HCT116 (cell line): Measurements from ENCODE around the gene THAP11. TPM values are rescaled to one million over a fixed set of nuclear protein-coding genes. Genes with fewer than 3 reads are reported as not detected.

Experiments used
- ATAC-seq: fragments of 200-7000 bp; cut with Tn5 transposase; 2 replicates; pipeline ENCODE4 v1.9.1; 2020; ENCODE audit warnings: mild to moderate bottlenecking, moderate library complexity
- BruUV-seq: library from RNA; stranded (reverse); fragments of 400-500 nt; replicated peaks from 2 replicates; lab custom pipeline; 2021; lab: Mats Ljungman, UMichigan
- CTCF ChIA-PET: fragments of 300-600 bp; sonication (Branson Sonifier 250); formaldehyde crosslinking; loops from one replicate; lab custom pipeline; 2021; ENCODE audit warnings: antibody characterized with exemption; lab: Charles Lee
- POLR2A ChIA-PET: fragments of 300-600, 350-600 bp; sonication (Branson Sonifier 250); formaldehyde crosslinking; loops from one replicate; lab custom pipeline; 2021; ENCODE audit warnings: antibody characterized with exemption; lab: Charles Lee
- RAD21 ChIA-PET, 2 experiments: fragments of 300-600 bp; sonication (Branson Sonifier 250); formaldehyde crosslinking; loops; one replicate each; lab custom pipeline; 2023; ENCODE audit warnings: low total read pairs in 2 of 2; ENCODE audit not compliant: uncharacterized antibody in 2 of 2, unreplicated experiment in 2 of 2, low non-redundant PET in 1 of 2; lab: Charles Lee
- DNase-seq: peaks from one replicate; pipeline ENCODE4 v3.0.0-alpha.2; 2010; ENCODE audit warnings: low read depth, low spot score
- H2AFZ ChIP-seq: fragments of 200-600 bp; shearing (Covaris generic), sonication (generic); 2 replicates; pipeline ENCODE4 v1.6.1; 2017; ENCODE audit warnings: low read depth, mixed run types, mixed read lengths, antibody characterized with exemption, low read length; ENCODE audit not compliant: poor library complexity, severe bottlenecking
- H3K27ac ChIP-seq: 2 replicates; pipeline ENCODE4 v1.5.1; 2012; ENCODE audit warnings: low read depth, low read length
- H3K27me3 ChIP-seq: fragments of 200-600 bp; sonication (generic); 2 replicates; pipeline ENCODE4 v1.6.1; 2016; ENCODE audit warnings: mixed run types, low read length, mixed read lengths; ENCODE audit not compliant: insufficient read depth
- H3K36me3 ChIP-seq, 2 experiments: fragments of 200-500 bp in 1 of 2; fragments of 200-600 bp in 1 of 2; sonication (Bioruptor generic) in 1 of 2; sonication (generic) in 1 of 2; 2 replicates each; pipeline versions ENCODE4 v1.5.1 to v1.6.1; 2014 to 2016; ENCODE audit warnings: low read length in 2 of 2, inconsistent platforms in 1 of 2, mixed read lengths in 1 of 2, mixed run types in 1 of 2; ENCODE audit not compliant: insufficient read depth in 2 of 2, control insufficient read depth in 1 of 2
- H3K4me1 ChIP-seq, 2 experiments: fragments of 200-600 bp in 1 of 2; sonication (generic) in 1 of 2; 2 replicates each; pipeline versions ENCODE4 v1.5.1 to v1.6.1; 2012 to 2017; ENCODE audit warnings: low read length in 2 of 2, inconsistent platforms in 1 of 2, mild to moderate bottlenecking in 1 of 2, mixed read lengths in 1 of 2, mixed run types in 1 of 2, moderate library complexity in 1 of 2; ENCODE audit not compliant: insufficient read depth in 2 of 2, control insufficient read depth in 1 of 2
- H3K4me2 ChIP-seq: fragments of 200-600 bp; sonication (generic); 2 replicates; pipeline ENCODE4 v1.6.1; 2017; ENCODE audit warnings: mixed run types, low read length, mixed read lengths
- H3K4me3 ChIP-seq, 2 experiments: fragments of 200-600 bp in 1 of 2; sonication (generic) in 1 of 2; replicated peaks in 1 of 2; 2 replicates each; pipeline ENCODE4 v1.5.1; 2011 to 2016; ENCODE audit warnings: low read length in 2 of 2, control low read depth in 1 of 2, low read depth in 1 of 2, mild to moderate bottlenecking in 1 of 2, mixed read lengths in 1 of 2, mixed run types in 1 of 2
- H3K79me2 ChIP-seq: fragments of 200-600 bp; sonication (generic); 2 replicates; pipeline ENCODE4 v1.6.1; 2017; ENCODE audit warnings: mild to moderate bottlenecking, mixed run types, low read length, moderate library complexity, mixed read lengths; ENCODE audit not compliant: insufficient read depth
- H3K9ac ChIP-seq: fragments of 200-600 bp; sonication (generic); 2 replicates; pipeline ENCODE4 v1.6.1; 2016; ENCODE audit warnings: low read length, mixed read lengths
- H3K9me2 ChIP-seq: fragments of 200-600 bp; sonication (generic), shearing (Covaris generic); 2 replicates; pipeline ENCODE4 v1.6.1; 2017; ENCODE audit warnings: mixed run types, mild to moderate bottlenecking, moderate library complexity; ENCODE audit not compliant: insufficient read depth
- H3K9me3 ChIP-seq, 2 experiments: fragments of 200-500 bp in 1 of 2; fragments of 200-600 bp in 1 of 2; sonication (Bioruptor generic) in 1 of 2; sonication (generic) in 1 of 2; 2 replicates each; pipeline ENCODE4 v1.6.1; 2014 to 2017; ENCODE audit warnings: low read length in 2 of 2, mixed read lengths in 2 of 2, inconsistent platforms in 1 of 2, low read depth in 1 of 2, mild to moderate bottlenecking in 1 of 2, mixed run types in 1 of 2, moderate library complexity in 1 of 2; ENCODE audit not compliant: control insufficient read depth in 1 of 2, insufficient read depth in 1 of 2
- H4K20me1 ChIP-seq: fragments of 200-600 bp; sonication (generic), shearing (Covaris generic); 2 replicates; pipeline ENCODE4 v1.6.1; 2017; ENCODE audit warnings: mixed run types, mild to moderate bottlenecking, moderate library complexity; ENCODE audit not compliant: insufficient read depth
- CBX3 ChIP-seq: IDR thresholded peaks from 2 replicates; pipeline ENCODE4 v1.6.1; 2012; ENCODE audit warnings: low read depth
- FOSL1 ChIP-seq: IDR thresholded peaks from 2 replicates; pipeline ENCODE4 v1.6.1; 2012; ENCODE audit warnings: low read depth
- POLR2A ChIP-seq: IDR thresholded peaks from 2 replicates; pipeline ENCODE4 v1.7.0; 2011; ENCODE audit warnings: borderline replicate concordance; ENCODE audit not compliant: insufficient read depth, insufficient read length; ENCODE audit errors: extremely low read depth
- POLR2AphosphoS5 ChIP-seq: IDR thresholded peaks from 2 replicates; pipeline ENCODE4 v1.6.1; 2011; ENCODE audit warnings: mild to moderate bottlenecking, low read depth, low read length, moderate library complexity
- RAD21 ChIP-seq: IDR thresholded peaks from 2 replicates; pipeline ENCODE4 v1.6.1; 2012; ENCODE audit warnings: low read depth, mild to moderate bottlenecking
- SIN3A ChIP-seq: IDR thresholded peaks from 2 replicates; pipeline ENCODE4 v1.6.1; 2012; ENCODE audit warnings: low read depth
- ZBTB33 ChIP-seq: IDR thresholded peaks from 2 replicates; pipeline ENCODE4 v1.6.1; 2011; ENCODE audit warnings: mild to moderate bottlenecking, low read length, moderate library complexity; ENCODE audit not compliant: insufficient replicate concordance; ENCODE audit errors: extremely low read depth
- intact Hi-C: fragments of 100-400 bp; cut with micrococcal nuclease; formaldehyde crosslinking; loops from 2 replicates; pipeline ENCODE4 v1.10.0; 2022
- total RNA-seq: library from RNA; stranded (reverse); gene quantifications from one replicate; pipeline ENCODE4 v1.2.1, GENCODE V29; 2021; ENCODE audit not compliant: unreplicated experiment
- TF ChIP-seq, protein P1 (sequence below): IDR thresholded peaks from 2 replicates; pipeline ENCODE4 v1.6.1; 2012
- TF ChIP-seq, protein P2 (sequence below): IDR thresholded peaks from 2 replicates; pipeline ENCODE4 v1.6.1; 2012

THAP11 gene
- total RNA-seq, 1 experiment from 2014 or later = 25.4 TPM

DNA sequence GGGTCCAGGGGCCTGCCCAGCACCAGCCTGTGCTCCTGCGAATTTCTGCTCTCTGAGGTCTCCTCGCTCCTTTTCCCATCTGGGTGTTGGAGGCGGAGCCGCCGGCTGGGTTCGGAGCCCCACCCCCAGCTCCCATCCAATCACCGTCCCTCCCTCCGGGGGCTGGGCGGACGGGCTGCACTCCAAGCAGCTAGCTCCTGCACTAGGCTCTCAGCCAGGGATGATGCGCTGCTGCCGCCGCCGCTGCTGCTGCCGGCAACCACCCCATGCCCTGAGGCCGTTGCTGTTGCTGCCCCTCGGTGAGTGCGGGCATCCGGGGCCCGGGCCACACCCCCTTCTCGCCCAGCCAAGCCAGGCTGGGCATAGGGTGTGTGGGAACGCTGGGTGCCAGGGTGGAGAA, 42.6 kb downstream of the THAP11 start, which contains the start of gene NRN1L:
TSS of gene NRN1L (plus strand) at position 202 of the 400 bp plus-strand sequence. CDS start at position 221, 19 bp downstream.
- no peak within 1 kb of the TSS for H3K9ac ChIP-seq
- H2AFZ ChIP-seq = no peak within 1 kb of the TSS
- H3K4me1 ChIP-seq = no peaks in the 10 kb centered on the region
- TF ChIP-seq CBX3 = no peak
- TF ChIP-seq, protein P1, sequence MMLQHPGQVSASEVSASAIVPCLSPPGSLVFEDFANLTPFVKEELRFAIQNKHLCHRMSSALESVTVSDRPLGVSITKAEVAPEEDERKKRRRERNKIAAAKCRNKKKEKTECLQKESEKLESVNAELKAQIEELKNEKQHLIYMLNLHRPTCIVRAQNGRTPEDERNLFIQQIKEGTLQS = no peak
- no peak for TF ChIP-seq RAD21
- no peak for TF ChIP-seq POLR2AphosphoS5
- TF ChIP-seq, protein P2, sequence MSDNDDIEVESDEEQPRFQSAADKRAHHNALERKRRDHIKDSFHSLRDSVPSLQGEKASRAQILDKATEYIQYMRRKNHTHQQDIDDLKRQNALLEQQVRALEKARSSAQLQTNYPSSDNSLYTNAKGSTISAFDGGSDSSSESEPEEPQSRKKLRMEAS = no peak
- TF ChIP-seq SIN3A = no peak
- TF ChIP-seq POLR2A = no peak
- no peak for TF ChIP-seq ZBTB33
- no peak for TF ChIP-seq FOSL1
- ChIA-PET POLR2A (no interaction called here), CTCF (interaction anchor here (0.8 to 2.9 kb wide), 7 partner anchors 11 to 363 kb away, joined by 3 to 13 read pairs (median 6); partner anchors contain the start of gene EDC4), RAD21 (no interaction called here)
- H3K27ac ChIP-seq = no peak within 1 kb of the TSS
- no peak for DNase-seq
- H3K4me3 ChIP-seq = no peak within 1 kb of the TSS
- H3K4me2 ChIP-seq = no peak within 1 kb of the TSS
- peak; percentile 59 for ATAC-seq
- no peaks in the 10 kb centered on the region for H3K79me2 ChIP-seq
- no TSS peak for BruUV-seq
- H3K9me2 ChIP-seq = no peaks in the 10 kb centered on the region
- intact Hi-C loops = loop anchor here (10.0 kb wide), 1 partner anchor 340 kb away; no protein-coding TSS in a partner anchor
- H3K36me3 ChIP-seq = peaks cover 23 to 36% of the 10 kb centered on the region in 2 experiments; a peak in 3 of 4 replicates
- H4K20me1 ChIP-seq = peaks cover 3% of the 10 kb centered on the region; the same call in 1 of the 2 replicates
- H3K27me3 ChIP-seq = no peaks in the 10 kb centered on the region
- H3K9me3 ChIP-seq = no peaks in the 10 kb centered on the region
